Bronchial epithelial cell (primary cell): ENCODE data around the gene CRYGN. TPM values are rescaled to one million over a fixed set of nuclear protein-coding genes. Genes with fewer than 3 reads are reported as not detected.

Experiments
- DNase-seq: peaks from one replicate; pipeline ENCODE4 v3.0.0-alpha.2; 2010; ENCODE audit warnings: low read depth
- FAIRE-seq: peaks from 2 replicates; lab custom pipeline; 2011; peaks lifted over from hg19 to GRCh38; lab: Jason Lieb, UNC
- H3K27me3 ChIP-seq: 2 replicates; pipeline ENCODE4 v1.5.1; 2011; ENCODE audit warnings: low read length; ENCODE audit not compliant: control insufficient read depth, insufficient read depth
- H3K36me3 ChIP-seq: 2 replicates; pipeline ENCODE4 v1.5.1; 2011; ENCODE audit warnings: low read length; ENCODE audit not compliant: control insufficient read depth, insufficient read depth
- H3K4me3 ChIP-seq: 2 replicates; pipeline ENCODE4 v1.5.1; 2011; ENCODE audit warnings: mild to moderate bottlenecking, low read depth, low read length, control low read depth
- CTCF ChIP-seq: IDR thresholded peaks from 2 replicates; pipeline ENCODE4 v1.5.1; 2011; ENCODE audit warnings: mild to moderate bottlenecking, moderate library complexity, low read length, control low read depth, inconsistent platforms; ENCODE audit not compliant: insufficient read depth, severe bottlenecking
- total RNA-seq: library from RNA; depleted of rRNA; stranded (reverse); fragments of >200 nt; gene quantifications from 2 replicates; pipeline ENCODE4 v1.2.1, GENCODE V29; 2014

CRYGN gene
- total RNA-seq, 1 donor from 2014 or later, result not detected

GRCh38 chr7:151406886-151407583 lies 32.9 kb downstream of the CRYGN start:
- H3K27me3 ChIP-seq, result peaks cover 28% of the 10 kb centered on the region
- no peak overlapping the region for H3K4me3 ChIP-seq
- DNase-seq (no peak), FAIRE-seq (no peak)
- H3K36me3 ChIP-seq, result no peaks in the 10 kb centered on the region
- TF ChIP-seq CTCF, result no peak

- Histone ChIP-seq H3K36me3 (no peaks in the 10 kb centered on the region), H3K27me3 (peaks cover 23% of the 10 kb centered on the region), H3K4me3 (no peak overlapping the region)
- DNase-seq (no peak), FAIRE-seq (no peak)
- TF ChIP-seq CTCF, result no peak
These were observed 33.7 kb downstream of the CRYGN start for GRCh38 chr7:151406051-151406875.

GRCh38 chr7:151405588-151405987 lies 34.4 kb downstream of the CRYGN start:
- no peak for TF ChIP-seq CTCF
- H3K4me3 ChIP-seq, result no peak overlapping the region
- FAIRE-seq, result no peak
- H3K27me3 ChIP-seq, result peaks cover 16% of the 10 kb centered on the region
- no peaks in the 10 kb centered on the region for H3K36me3 ChIP-seq
- no peak for DNase-seq

- no peak for TF ChIP-seq CTCF
- peaks cover 11% of the 10 kb centered on the region for H3K27me3 ChIP-seq
- no peak for FAIRE-seq
These were observed 34.9 kb downstream of the CRYGN start for GRCh38 chr7:151405056-151405455.

GRCh38 chr7:151404216-151405011 lies 35.5 kb downstream of the CRYGN start:
- peaks cover 7% of the 10 kb centered on the region for H3K27me3 ChIP-seq
- no peak for FAIRE-seq
- no peaks in the 10 kb centered on the region for H3K36me3 ChIP-seq
- H3K4me3 ChIP-seq, result no peak overlapping the region
- TF ChIP-seq CTCF, result no peak
- DNase-seq, result peak; percentile 37

More at GRCh38 chr7:151405056-151405455, 34.9 kb downstream of the CRYGN start:
- no peak for DNase-seq
- Histone ChIP-seq H3K36me3 (no peaks in the 10 kb centered on the region), H3K4me3 (no peak overlapping the region)
